HepG2 (cell line): ENCODE results near the gene SEMA7A. TPM values are rescaled to one million over a fixed set of nuclear protein-coding genes. Genes with fewer than 3 reads are reported as not detected.

Experiments
- ASH2L ChIP-seq: fragments of 300-600, 200-600 bp; sonication (generic); IDR thresholded peaks from 2 replicates; pipeline ENCODE4 v1.7.0; 2017; ENCODE audit warnings: low read depth, mild to moderate bottlenecking, moderate library complexity, mixed read lengths, low read length; ENCODE audit not compliant: insufficient read length
- JDP2 ChIP-seq: sonication (generic); formaldehyde crosslinking; IDR thresholded peaks from 2 replicates; pipeline ENCODE4 v1.8.1; 2022; ENCODE audit warnings: missing genetic modification reagents, borderline replicate concordance
- MED8 ChIP-seq: sonication (generic); formaldehyde crosslinking; IDR thresholded peaks from 2 replicates; pipeline ENCODE4 v1.8.1; 2023; ENCODE audit warnings: mild to moderate bottlenecking, missing genetic modification reagents; ENCODE audit not compliant: insufficient replicate concordance
- NR2F2 ChIP-seq: IDR thresholded peaks from 2 replicates; pipeline ENCODE4 v1.6.1; 2012; ENCODE audit warnings: low read depth, inconsistent platforms, borderline replicate concordance
- PAWR ChIP-seq: sonication (generic); formaldehyde crosslinking; IDR thresholded peaks from 2 replicates; pipeline ENCODE4 v1.4.0; 2020; ENCODE audit warnings: missing genetic modification reagents, mild to moderate bottlenecking, borderline replicate concordance
- PLRG1 ChIP-seq: fragments of 450-650 bp; conservative IDR thresholded peaks from 2 replicates; pipeline ENCODE4 v1.6.1; 2016
- RXRA ChIP-seq: sonication (generic); formaldehyde crosslinking; IDR thresholded peaks from 2 replicates; pipeline ENCODE4 v1.5.1; 2020; ENCODE audit warnings: missing genetic modification reagents
- SNAPC2 ChIP-seq: sonication (generic); formaldehyde crosslinking; IDR thresholded peaks from 2 replicates; pipeline ENCODE4 v1.8.1; 2022; ENCODE audit warnings: mild to moderate bottlenecking, missing genetic modification reagents
- TCF12 ChIP-seq, 2 experiments: fragments of 450-650 bp in 1 of 2; sonication (generic) in 1 of 2; formaldehyde crosslinking in 1 of 2; IDR thresholded peaks; 2 replicates each; pipeline versions ENCODE4 v1.6.1 to v1.8.0; 2017 to 2022; ENCODE audit warnings: antibody characterized with exemption in 1 of 2, mild to moderate bottlenecking in 1 of 2, missing genetic modification reagents in 1 of 2, moderate library complexity in 1 of 2
- TOPORS ChIP-seq: sonication (generic); formaldehyde crosslinking; IDR thresholded peaks from 2 replicates; pipeline ENCODE4 v1.8.0; 2023; ENCODE audit warnings: mild to moderate bottlenecking, missing genetic modification reagents
- ZNF441 ChIP-seq: sonication (generic); formaldehyde crosslinking; IDR thresholded peaks from 2 replicates; pipeline ENCODE4 v1.7.0; 2021; ENCODE audit warnings: missing genetic modification reagents, borderline replicate concordance
- ZNF891 ChIP-seq: sonication (generic); formaldehyde crosslinking; IDR thresholded peaks from 2 replicates; pipeline ENCODE4 v1.5.0; 2020; ENCODE audit warnings: mild to moderate bottlenecking, missing genetic modification reagents
- polyA plus RNA-seq, 8 experiments: library from polyadenylated mRNA; depleted of rRNA in 3 of 8; stranded (reverse) in 7 of 8; unstranded in 1 of 8; fragments of >200 nt; fragmentation: Illumina TruSeq in 4 of 8; extraction: Trizol in 4 of 8; gene quantifications; 2 replicates each; pipeline versions ENCODE4 v1.2.1 to v1.2.3, GENCODE V29; 2011 to 2016; ENCODE audit warnings: low read depth in 4 of 8, missing spikeins in 1 of 8, mixed read lengths in 1 of 8; ENCODE audit not compliant: insufficient read depth in 1 of 8
- total RNA-seq, 5 experiments: library from RNA; depleted of rRNA; stranded (reverse); fragments of >200 nt; fragmentation: Illumina TruSeq; extraction: Trizol; gene quantifications; 2 replicates each; pipeline ENCODE4 v1.2.3, GENCODE V29; 2016; ENCODE audit warnings: low read depth in 1 of 5
- TF ChIP-seq, protein P1 (sequence below): sonication (generic); formaldehyde crosslinking; IDR thresholded peaks from 2 replicates; pipeline ENCODE4 v1.4.0; 2020; ENCODE audit warnings: mild to moderate bottlenecking, missing genetic modification reagents, borderline replicate concordance
- TF ChIP-seq, protein P2 (sequence below): IDR thresholded peaks from 2 replicates; pipeline ENCODE4 v1.6.1; 2016; ENCODE audit warnings: control low read depth
- TF ChIP-seq, protein P3 (sequence below): sonication (generic); formaldehyde crosslinking; conservative IDR thresholded peaks from 2 replicates; pipeline ENCODE4 v1.8.0; 2022; ENCODE audit warnings: missing genetic modification reagents
- TF ChIP-seq, protein P4 (sequence below): sonication (generic); formaldehyde crosslinking; IDR thresholded peaks from 2 replicates; pipeline ENCODE4 v1.4.0; 2020; ENCODE audit warnings: missing genetic modification reagents

SEMA7A gene
- total and polyA plus RNA-seq, 2 of the 13 experiments (the other 11 are each of a cell fraction or from before 2014, with no cell fraction given) = 9.0 to 15.8 TPM

DNA sequence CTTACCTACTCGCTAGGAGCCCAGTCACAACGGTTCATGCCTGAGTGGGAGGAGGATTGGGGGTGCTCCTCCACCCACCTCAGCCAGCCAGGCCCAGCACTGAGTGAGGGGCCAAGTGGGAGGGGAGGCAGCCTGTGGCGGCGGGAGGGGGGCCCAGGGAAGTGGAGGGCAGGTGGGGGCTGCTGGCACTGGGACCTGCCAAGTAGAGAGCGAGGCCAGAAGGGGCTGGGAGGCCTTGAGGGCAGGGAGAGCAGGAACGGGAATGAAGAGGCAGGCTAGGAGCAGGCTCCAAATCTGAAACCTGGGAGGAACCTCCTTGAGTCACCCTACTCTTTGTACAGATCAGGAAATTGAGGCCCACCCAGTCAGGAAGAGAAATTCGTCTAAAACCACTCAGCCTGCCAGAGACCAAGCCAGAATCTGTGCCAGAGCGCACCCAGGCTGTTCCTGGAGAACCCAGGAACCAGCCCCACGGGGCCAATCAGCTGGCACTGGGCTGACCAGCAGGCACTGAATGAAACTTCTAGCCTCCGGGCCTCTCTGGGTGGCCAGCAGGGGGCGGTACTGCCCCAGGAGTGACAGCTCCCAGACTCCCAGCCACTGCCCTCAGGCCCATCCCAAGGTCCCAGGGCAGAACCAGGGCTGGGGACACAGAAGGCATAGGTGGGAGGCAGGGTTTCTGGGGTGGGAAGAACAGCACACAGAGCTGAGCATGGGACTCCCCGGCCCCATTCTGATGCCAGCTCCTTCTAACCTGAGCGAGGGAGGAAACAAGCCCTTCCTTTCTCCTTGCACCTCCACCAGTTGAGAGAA lies 51.5 kb downstream of the SEMA7A start (continued):
- TF ChIP-seq, protein P1, sequence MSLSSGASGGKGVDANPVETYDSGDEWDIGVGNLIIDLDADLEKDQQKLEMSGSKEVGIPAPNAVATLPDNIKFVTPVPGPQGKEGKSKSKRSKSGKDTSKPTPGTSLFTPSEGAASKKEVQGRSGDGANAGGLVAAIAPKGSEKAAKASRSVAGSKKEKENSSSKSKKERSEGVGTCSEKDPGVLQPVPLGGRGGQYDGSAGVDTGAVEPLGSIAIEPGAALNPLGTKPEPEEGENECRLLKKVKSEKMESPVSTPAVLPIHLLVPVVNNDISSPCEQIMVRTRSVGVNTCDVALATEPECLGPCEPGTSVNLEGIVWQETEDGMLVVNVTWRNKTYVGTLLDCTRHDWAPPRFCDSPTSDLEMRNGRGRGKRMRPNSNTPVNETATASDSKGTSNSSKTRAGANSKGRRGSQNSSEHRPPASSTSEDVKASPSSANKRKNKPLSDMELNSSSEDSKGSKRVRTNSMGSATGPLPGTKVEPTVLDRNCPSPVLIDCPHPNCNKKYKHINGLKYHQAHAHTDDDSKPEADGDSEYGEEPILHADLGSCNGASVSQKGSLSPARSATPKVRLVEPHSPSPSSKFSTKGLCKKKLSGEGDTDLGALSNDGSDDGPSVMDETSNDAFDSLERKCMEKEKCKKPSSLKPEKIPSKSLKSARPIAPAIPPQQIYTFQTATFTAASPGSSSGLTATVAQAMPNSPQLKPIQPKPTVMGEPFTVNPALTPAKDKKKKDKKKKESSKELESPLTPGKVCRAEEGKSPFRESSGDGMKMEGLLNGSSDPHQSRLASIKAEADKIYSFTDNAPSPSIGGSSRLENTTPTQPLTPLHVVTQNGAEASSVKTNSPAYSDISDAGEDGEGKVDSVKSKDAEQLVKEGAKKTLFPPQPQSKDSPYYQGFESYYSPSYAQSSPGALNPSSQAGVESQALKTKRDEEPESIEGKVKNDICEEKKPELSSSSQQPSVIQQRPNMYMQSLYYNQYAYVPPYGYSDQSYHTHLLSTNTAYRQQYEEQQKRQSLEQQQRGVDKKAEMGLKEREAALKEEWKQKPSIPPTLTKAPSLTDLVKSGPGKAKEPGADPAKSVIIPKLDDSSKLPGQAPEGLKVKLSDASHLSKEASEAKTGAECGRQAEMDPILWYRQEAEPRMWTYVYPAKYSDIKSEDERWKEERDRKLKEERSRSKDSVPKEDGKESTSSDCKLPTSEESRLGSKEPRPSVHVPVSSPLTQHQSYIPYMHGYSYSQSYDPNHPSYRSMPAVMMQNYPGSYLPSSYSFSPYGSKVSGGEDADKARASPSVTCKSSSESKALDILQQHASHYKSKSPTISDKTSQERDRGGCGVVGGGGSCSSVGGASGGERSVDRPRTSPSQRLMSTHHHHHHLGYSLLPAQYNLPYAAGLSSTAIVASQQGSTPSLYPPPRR (CRISPR knock-in tag) = no peak
- TF ChIP-seq, protein P2, sequence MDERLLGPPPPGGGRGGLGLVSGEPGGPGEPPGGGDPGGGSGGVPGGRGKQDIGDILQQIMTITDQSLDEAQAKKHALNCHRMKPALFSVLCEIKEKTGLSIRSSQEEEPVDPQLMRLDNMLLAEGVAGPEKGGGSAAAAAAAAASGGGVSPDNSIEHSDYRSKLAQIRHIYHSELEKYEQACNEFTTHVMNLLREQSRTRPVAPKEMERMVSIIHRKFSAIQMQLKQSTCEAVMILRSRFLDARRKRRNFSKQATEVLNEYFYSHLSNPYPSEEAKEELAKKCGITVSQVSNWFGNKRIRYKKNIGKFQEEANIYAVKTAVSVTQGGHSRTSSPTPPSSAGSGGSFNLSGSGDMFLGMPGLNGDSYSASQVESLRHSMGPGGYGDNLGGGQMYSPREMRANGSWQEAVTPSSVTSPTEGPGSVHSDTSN (CRISPR knock-in tag) = no peak
- TF ChIP-seq PLRG1 (no peak), ASH2L (no peak), ZNF891 (CRISPR knock-in tag) (no peak), PAWR (no peak), NR2F2 (no peak), ZNF441 (CRISPR knock-in tag) (no peak), SNAPC2 (no peak), JDP2 (CRISPR knock-in tag) (no peak), TCF12 (IDR thresholded peaks at IDR 0.05) (no peak), TCF12 (CRISPR knock-in tag; IDR thresholded peaks at IDR 0.05) (no peak), MED8 (CRISPR knock-in tag) (no peak), RXRA (CRISPR knock-in tag) (no peak), TOPORS (CRISPR knock-in tag) (no peak)
- TF ChIP-seq, protein P3, sequence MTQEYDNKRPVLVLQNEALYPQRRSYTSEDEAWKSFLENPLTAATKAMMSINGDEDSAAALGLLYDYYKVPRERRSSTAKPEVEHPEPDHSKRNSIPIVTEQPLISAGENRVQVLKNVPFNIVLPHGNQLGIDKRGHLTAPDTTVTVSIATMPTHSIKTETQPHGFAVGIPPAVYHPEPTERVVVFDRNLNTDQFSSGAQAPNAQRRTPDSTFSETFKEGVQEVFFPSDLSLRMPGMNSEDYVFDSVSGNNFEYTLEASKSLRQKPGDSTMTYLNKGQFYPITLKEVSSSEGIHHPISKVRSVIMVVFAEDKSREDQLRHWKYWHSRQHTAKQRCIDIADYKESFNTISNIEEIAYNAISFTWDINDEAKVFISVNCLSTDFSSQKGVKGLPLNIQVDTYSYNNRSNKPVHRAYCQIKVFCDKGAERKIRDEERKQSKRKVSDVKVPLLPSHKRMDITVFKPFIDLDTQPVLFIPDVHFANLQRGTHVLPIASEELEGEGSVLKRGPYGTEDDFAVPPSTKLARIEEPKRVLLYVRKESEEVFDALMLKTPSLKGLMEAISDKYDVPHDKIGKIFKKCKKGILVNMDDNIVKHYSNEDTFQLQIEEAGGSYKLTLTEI (CRISPR knock-in tag) = no peak
- TF ChIP-seq, protein P4, sequence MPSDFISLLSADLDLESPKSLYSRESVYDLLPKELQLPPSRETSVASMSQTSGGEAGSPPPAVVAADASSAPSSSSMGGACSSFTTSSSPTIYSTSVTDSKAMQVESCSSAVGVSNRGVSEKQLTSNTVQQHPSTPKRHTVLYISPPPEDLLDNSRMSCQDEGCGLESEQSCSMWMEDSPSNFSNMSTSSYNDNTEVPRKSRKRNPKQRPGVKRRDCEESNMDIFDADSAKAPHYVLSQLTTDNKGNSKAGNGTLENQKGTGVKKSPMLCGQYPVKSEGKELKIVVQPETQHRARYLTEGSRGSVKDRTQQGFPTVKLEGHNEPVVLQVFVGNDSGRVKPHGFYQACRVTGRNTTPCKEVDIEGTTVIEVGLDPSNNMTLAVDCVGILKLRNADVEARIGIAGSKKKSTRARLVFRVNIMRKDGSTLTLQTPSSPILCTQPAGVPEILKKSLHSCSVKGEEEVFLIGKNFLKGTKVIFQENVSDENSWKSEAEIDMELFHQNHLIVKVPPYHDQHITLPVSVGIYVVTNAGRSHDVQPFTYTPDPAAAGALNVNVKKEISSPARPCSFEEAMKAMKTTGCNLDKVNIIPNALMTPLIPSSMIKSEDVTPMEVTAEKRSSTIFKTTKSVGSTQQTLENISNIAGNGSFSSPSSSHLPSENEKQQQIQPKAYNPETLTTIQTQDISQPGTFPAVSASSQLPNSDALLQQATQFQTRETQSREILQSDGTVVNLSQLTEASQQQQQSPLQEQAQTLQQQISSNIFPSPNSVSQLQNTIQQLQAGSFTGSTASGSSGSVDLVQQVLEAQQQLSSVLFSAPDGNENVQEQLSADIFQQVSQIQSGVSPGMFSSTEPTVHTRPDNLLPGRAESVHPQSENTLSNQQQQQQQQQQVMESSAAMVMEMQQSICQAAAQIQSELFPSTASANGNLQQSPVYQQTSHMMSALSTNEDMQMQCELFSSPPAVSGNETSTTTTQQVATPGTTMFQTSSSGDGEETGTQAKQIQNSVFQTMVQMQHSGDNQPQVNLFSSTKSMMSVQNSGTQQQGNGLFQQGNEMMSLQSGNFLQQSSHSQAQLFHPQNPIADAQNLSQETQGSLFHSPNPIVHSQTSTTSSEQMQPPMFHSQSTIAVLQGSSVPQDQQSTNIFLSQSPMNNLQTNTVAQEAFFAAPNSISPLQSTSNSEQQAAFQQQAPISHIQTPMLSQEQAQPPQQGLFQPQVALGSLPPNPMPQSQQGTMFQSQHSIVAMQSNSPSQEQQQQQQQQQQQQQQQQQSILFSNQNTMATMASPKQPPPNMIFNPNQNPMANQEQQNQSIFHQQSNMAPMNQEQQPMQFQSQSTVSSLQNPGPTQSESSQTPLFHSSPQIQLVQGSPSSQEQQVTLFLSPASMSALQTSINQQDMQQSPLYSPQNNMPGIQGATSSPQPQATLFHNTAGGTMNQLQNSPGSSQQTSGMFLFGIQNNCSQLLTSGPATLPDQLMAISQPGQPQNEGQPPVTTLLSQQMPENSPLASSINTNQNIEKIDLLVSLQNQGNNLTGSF (CRISPR knock-in tag) = no peak
